Neuronal stem cell (in vitro differentiated cells): ENCODE measurements around the gene ANTXR2.

Source experiments
- DNase-seq: peaks from one replicate; pipeline ENCODE4 v3.0.0-alpha.2; 2013; ENCODE audit warnings: low spot score
- H2AFZ ChIP-seq: one replicate; pipeline ENCODE4 v1.6.1; 2013; ENCODE audit warnings: mild to moderate bottlenecking, low read length, inconsistent platforms
- H2AK5ac ChIP-seq: 2 replicates; pipeline ENCODE4 v1.6.1; 2013; ENCODE audit warnings: low read depth, mild to moderate bottlenecking, inconsistent platforms, low read length, moderate library complexity, mixed read lengths
- H2BK120ac ChIP-seq: 2 replicates; pipeline ENCODE4 v1.6.1; 2013; ENCODE audit warnings: low read depth, mild to moderate bottlenecking, inconsistent platforms, low read length, moderate library complexity, mixed read lengths
- H2BK12ac ChIP-seq: one replicate; pipeline ENCODE4 v1.6.1; 2013; ENCODE audit warnings: low read length, inconsistent platforms
- H2BK15ac ChIP-seq: 2 replicates; pipeline ENCODE4 v1.6.1; 2013; ENCODE audit warnings: mild to moderate bottlenecking, low read length, inconsistent platforms, mixed read lengths
- H2BK5ac ChIP-seq: one replicate; pipeline ENCODE4 v1.6.1; 2013; ENCODE audit warnings: inconsistent platforms, mild to moderate bottlenecking, low read length, moderate library complexity
- H3K14ac ChIP-seq: one replicate; pipeline ENCODE4 v1.6.1; 2013; ENCODE audit warnings: low read length, inconsistent platforms
- H3K18ac ChIP-seq: 2 replicates; pipeline ENCODE4 v1.6.1; 2013; ENCODE audit warnings: low read length, inconsistent platforms
- H3K23ac ChIP-seq: 2 replicates; pipeline ENCODE4 v1.6.1; 2013; ENCODE audit warnings: low read depth, mild to moderate bottlenecking, mixed read lengths, low read length, inconsistent platforms; ENCODE audit not compliant: poor library complexity
- H3K27ac ChIP-seq: replicated peaks from 3 replicates; pipeline ENCODE4 v1.5.1; 2013; ENCODE audit warnings: low read length, inconsistent platforms
- H3K27me3 ChIP-seq, 3 experiments: 2 replicates each; pipeline ENCODE4 v1.6.1; 2013; ENCODE audit warnings: low read length in 3 of 3, mild to moderate bottlenecking in 2 of 3, inconsistent platforms in 1 of 3, low read depth in 1 of 3, mixed read lengths in 1 of 3, moderate library complexity in 1 of 3; ENCODE audit not compliant: control insufficient read depth in 3 of 3, insufficient read depth in 3 of 3
- H3K36me3 ChIP-seq, 2 donors: replicated peaks in 1 of 2; 2 replicates each; pipeline ENCODE4 v1.6.1; 2013; ENCODE audit warnings: low read length in 2 of 2; ENCODE audit not compliant: control insufficient read depth in 2 of 2, insufficient read depth in 2 of 2
- H3K4ac ChIP-seq: 2 replicates; pipeline ENCODE4 v1.6.1; 2013; ENCODE audit warnings: inconsistent platforms, mild to moderate bottlenecking, low read length, moderate library complexity
- H3K4me1 ChIP-seq, 2 donors: 1 replicate in 1 of 2; 2 replicates in 1 of 2; pipeline ENCODE4 v1.6.1; 2013; ENCODE audit warnings: low read length in 2 of 2, low read depth in 1 of 2; ENCODE audit not compliant: control insufficient read depth in 2 of 2, insufficient read depth in 1 of 2
- H3K4me2 ChIP-seq: one replicate; pipeline ENCODE4 v1.6.1; 2013; ENCODE audit warnings: mild to moderate bottlenecking, low read length, inconsistent platforms; ENCODE audit not compliant: insufficient read depth, poor library complexity, severe bottlenecking
- H3K4me3 ChIP-seq, 2 donors: 2 replicates each; pipeline ENCODE4 v1.5.1; 2013; ENCODE audit warnings: low read length in 2 of 2, mild to moderate bottlenecking in 2 of 2, inconsistent platforms in 1 of 2, moderate library complexity in 1 of 2
- H3K79me1 ChIP-seq: one replicate; pipeline ENCODE4 v1.6.1; 2013; ENCODE audit warnings: low read depth, mild to moderate bottlenecking, inconsistent platforms, low read length, moderate library complexity
- H3K9ac ChIP-seq: one replicate; pipeline ENCODE4 v1.6.1; 2013; ENCODE audit warnings: mild to moderate bottlenecking, low read depth, low read length, inconsistent platforms; ENCODE audit not compliant: poor library complexity
- H3K9me3 ChIP-seq, 2 donors: replicated peaks in 1 of 2; 2 replicates each; pipeline versions ENCODE3 to v1.6.1; 2013; ENCODE audit warnings: low read length in 2 of 2, mild to moderate bottlenecking in 2 of 2, inconsistent platforms in 1 of 2, low read depth in 1 of 2, mixed read lengths in 1 of 2, moderate library complexity in 1 of 2; ENCODE audit not compliant: control insufficient read depth in 2 of 2, insufficient read depth in 1 of 2
- H4K8ac ChIP-seq: one replicate; pipeline ENCODE4 v1.6.1; 2013; ENCODE audit warnings: low read depth, mild to moderate bottlenecking, inconsistent platforms, low read length, moderate library complexity
- H4K91ac ChIP-seq: one replicate; pipeline ENCODE4 v1.6.1; 2013; ENCODE audit warnings: low read length, low read depth, mild to moderate bottlenecking, inconsistent platforms; ENCODE audit not compliant: poor library complexity
- WGBS, 2 donors: extraction: QIAGEN DNeasy Blood & Tissue Kit; methylation state at CpG; one replicate each; pipeline ENCODE4 v1.1.7; 2013; ENCODE audit warnings: missing lambda C conversion rate in 2 of 2, mixed read lengths in 1 of 2; ENCODE audit not compliant: insufficient read length in 2 of 2, insufficient replicate concordance in 1 of 2; ENCODE audit errors: extremely low coverage in 2 of 2; 5-methylcytosine and 5-hydroxymethylcytosine counted together

Gene ANTXR2

GRCh38 chr4:80082693-80083092, 9.7 kb upstream of the ANTXR2 start:
- Histone ChIP-seq H2BK12ac (no peak overlapping the region), H3K27me3 (peaks cover 0 to 7% (median 0%) of the 10 kb centered on the region in 3 experiments), H2BK15ac (no peak overlapping the region), H3K14ac (no peak overlapping the region), H3K27ac (no peak overlapping the region), H3K79me1 (no peaks in the 10 kb centered on the region), H4K91ac (no peak overlapping the region), H3K4ac (no peak overlapping the region), H3K4me1 (no peaks in the 10 kb centered on the region), H3K18ac (no peak overlapping the region), H3K4me2 (no peak overlapping the region), H4K8ac (no peak overlapping the region), H3K36me3 (no peaks in the 10 kb centered on the region), H3K4me3 (no peak overlapping the region), H2BK120ac (no peak overlapping the region), H2BK5ac (no peak overlapping the region), H3K9ac (no peak overlapping the region), H3K23ac (no peak overlapping the region), H2AK5ac (no peak overlapping the region), H3K9me3 (no peaks in the 10 kb centered on the region), H2AFZ (no peak overlapping the region)
- no peak for DNase-seq
- no CpG with 5 or more reads among the region's 2 CpGs for WGBS, 2 donors

GRCh38 chr4:80081566-80081965, 8.5 kb upstream of the ANTXR2 start:
- Histone ChIP-seq H4K91ac (no peak overlapping the region), H3K18ac (no peak overlapping the region), H2BK15ac (no peak overlapping the region), H3K14ac (no peak overlapping the region), H3K4me1 (no peaks in the 10 kb centered on the region), H4K8ac (no peak overlapping the region), H2BK120ac (no peak overlapping the region), H3K4ac (no peak overlapping the region), H3K4me3 (no peak overlapping the region), H3K27me3 (peaks cover 0 to 7% (median 0%) of the 10 kb centered on the region in 3 experiments), H3K27ac (no peak overlapping the region), H2AK5ac (no peak overlapping the region), H2BK12ac (no peak overlapping the region), H3K79me1 (no peaks in the 10 kb centered on the region), H3K9me3 (no peaks in the 10 kb centered on the region), H2BK5ac (no peak overlapping the region), H3K9ac (no peak overlapping the region), H3K36me3 (no peaks in the 10 kb centered on the region), H3K23ac (no peak overlapping the region), H3K4me2 (no peak overlapping the region), H2AFZ (no peak overlapping the region)
- WGBS, 2 donors, result no CpG with 5 or more reads among the region's 4 CpGs
- no peak for DNase-seq

DNA sequence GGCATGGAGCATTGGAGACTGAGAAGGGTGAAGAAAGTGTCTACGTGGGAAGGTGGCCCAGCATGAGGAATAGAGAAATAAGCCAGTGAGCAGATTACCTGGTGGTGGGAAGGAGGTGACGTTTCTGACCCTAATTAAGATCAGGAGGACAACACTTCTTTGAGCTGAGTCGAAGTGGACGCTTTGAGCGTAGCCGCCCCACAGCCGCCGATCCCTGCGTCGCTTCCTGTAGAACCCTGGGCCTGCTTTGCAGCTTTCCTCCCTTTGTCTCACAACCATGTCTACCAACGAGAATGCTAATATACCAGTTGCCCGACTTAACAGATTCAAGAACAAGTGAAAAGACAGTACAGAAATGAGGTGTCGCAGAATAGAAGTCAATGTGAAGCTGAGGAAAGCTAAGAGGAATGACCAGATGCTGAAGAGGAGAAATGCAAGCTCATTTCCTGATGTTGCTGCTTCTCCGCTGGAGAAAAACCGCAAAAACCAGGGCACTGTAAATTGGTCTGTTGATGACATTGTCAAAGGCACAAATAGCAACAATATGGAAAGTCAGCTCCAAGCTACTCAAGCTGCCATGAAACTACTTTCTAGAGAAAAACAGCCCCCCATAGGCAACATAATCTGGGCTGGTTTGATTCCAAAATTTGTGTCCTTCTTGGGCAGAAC, 6.4 kb upstream of the ANTXR2 start:
- Histone ChIP-seq H3K27ac (no peak overlapping the region), H3K9ac (no peak overlapping the region), H4K8ac (no peak overlapping the region), H2BK15ac (no peak overlapping the region), H2AK5ac (no peak overlapping the region), H3K9me3 (no peaks in the 10 kb centered on the region), H3K4ac (no peak overlapping the region), H2BK12ac (no peak overlapping the region), H3K27me3 (peaks cover 0 to 3% (median 0%) of the 10 kb centered on the region in 3 experiments), H4K91ac (no peak overlapping the region), H3K36me3 (no peaks in the 10 kb centered on the region), H3K79me1 (no peaks in the 10 kb centered on the region), H2BK5ac (no peak overlapping the region), H3K4me3 (no peak overlapping the region), H3K4me1 (no peaks in the 10 kb centered on the region), H3K18ac (no peak overlapping the region), H2BK120ac (no peak overlapping the region), H3K23ac (no peak overlapping the region), H3K14ac (no peak overlapping the region), H2AFZ (no peak overlapping the region), H3K4me2 (no peak overlapping the region)
- WGBS, 2 donors, result no CpG with 5 or more reads among the region's 15 CpGs
- no peak for DNase-seq

GRCh38 chr4:80078346-80079092, 5.5 kb upstream of the ANTXR2 start:
- no peak overlapping the region for H4K91ac ChIP-seq
- H3K14ac ChIP-seq, result no peak overlapping the region
- H3K79me1 ChIP-seq, result no peaks in the 10 kb centered on the region
- no peak for DNase-seq
- no peak overlapping the region for H3K23ac ChIP-seq
- H4K8ac ChIP-seq, result no peak overlapping the region
- H3K4me1 ChIP-seq, result peaks cover 0 to 1% of the 10 kb centered on the region in 2 donors
- no peak overlapping the region for H2AFZ ChIP-seq
- H3K4ac ChIP-seq, result no peak overlapping the region
- no peak overlapping the region for H3K4me3 ChIP-seq
- peaks cover 0 to 3% (median 0%) of the 10 kb centered on the region in 3 experiments for H3K27me3 ChIP-seq
- H3K4me2 ChIP-seq, result no peak overlapping the region
- no peak overlapping the region for H2BK120ac ChIP-seq
- no peak overlapping the region for H2BK15ac ChIP-seq
- no peak overlapping the region for H2BK5ac ChIP-seq
- H2AK5ac ChIP-seq, result no peak overlapping the region
- WGBS, 2 donors, result no CpG with 5 or more reads among the region's 3 CpGs
- H3K36me3 ChIP-seq, result no peaks in the 10 kb centered on the region
- H3K9ac ChIP-seq, result no peak overlapping the region
- H3K27ac ChIP-seq, result no peak overlapping the region
- H3K18ac ChIP-seq, result no peak overlapping the region
- H3K9me3 ChIP-seq, result no peaks in the 10 kb centered on the region
- no peak overlapping the region for H2BK12ac ChIP-seq
